ENCODE data around the gene NIPAL4.

DNA sequence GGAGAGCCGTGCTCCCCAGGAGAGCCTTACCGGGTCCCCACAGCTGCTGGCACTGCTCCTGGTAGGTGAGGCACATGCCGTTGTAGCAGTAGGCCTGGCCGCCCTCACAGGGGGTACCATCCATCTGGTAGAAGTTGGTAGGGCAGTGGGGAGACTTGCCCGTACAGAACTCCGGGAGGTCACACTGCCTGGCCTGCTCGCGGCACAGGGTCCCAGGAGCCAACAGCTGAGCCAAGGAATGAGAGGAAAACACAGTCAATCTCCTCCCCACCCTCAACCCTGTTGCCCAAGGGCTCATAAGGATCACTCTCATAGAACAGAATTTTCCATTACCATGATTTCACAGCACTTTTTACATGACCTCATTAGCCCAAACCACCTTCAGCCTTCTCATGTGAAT, 36.9 kb downstream of the NIPAL4 start:
- TF ChIP-seq CTCF (IDR thresholded peaks at IDR 0.05) (no peak), POLR2AphosphoS5 (IDR thresholded peaks at IDR 0.05; ENCODE audit: low read depth, low read length) (no peak)
